Fibroblast of lung (primary cell): ENCODE data around the gene RPS6KA4.

Experiments
- EZH2 ChIP-seq: IDR thresholded peaks from 2 replicates; pipeline ENCODE4 v1.5.1; 2012; ENCODE audit warnings: low read length, control low read depth, mild to moderate bottlenecking; ENCODE audit errors: missing control alignments
- TF ChIP-seq, protein P1 (sequence below), 2 donors: IDR thresholded peaks in 1 of 2; conservative IDR thresholded peaks in 1 of 2; 1 replicate in 1 of 2; 2 replicates in 1 of 2; pipeline ENCODE4 v1.5.1; 2011 to 2012; ENCODE audit warnings: low read length in 2 of 2, control low read depth in 1 of 2, inconsistent platforms in 1 of 2, low read depth in 1 of 2, mild to moderate bottlenecking in 1 of 2

- TF ChIP-seq, protein P1, sequence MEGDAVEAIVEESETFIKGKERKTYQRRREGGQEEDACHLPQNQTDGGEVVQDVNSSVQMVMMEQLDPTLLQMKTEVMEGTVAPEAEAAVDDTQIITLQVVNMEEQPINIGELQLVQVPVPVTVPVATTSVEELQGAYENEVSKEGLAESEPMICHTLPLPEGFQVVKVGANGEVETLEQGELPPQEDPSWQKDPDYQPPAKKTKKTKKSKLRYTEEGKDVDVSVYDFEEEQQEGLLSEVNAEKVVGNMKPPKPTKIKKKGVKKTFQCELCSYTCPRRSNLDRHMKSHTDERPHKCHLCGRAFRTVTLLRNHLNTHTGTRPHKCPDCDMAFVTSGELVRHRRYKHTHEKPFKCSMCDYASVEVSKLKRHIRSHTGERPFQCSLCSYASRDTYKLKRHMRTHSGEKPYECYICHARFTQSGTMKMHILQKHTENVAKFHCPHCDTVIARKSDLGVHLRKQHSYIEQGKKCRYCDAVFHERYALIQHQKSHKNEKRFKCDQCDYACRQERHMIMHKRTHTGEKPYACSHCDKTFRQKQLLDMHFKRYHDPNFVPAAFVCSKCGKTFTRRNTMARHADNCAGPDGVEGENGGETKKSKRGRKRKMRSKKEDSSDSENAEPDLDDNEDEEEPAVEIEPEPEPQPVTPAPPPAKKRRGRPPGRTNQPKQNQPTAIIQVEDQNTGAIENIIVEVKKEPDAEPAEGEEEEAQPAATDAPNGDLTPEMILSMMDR (conservative IDR thresholded peaks at IDR 0.05 in 1 of 2, IDR thresholded peaks at IDR 0.05 in 1 of 2; ENCODE audit: low read depth in 1 of 2, low read length in 2 of 2) = no peak
- TF ChIP-seq EZH2 = no peak
Observed at GRCh38 chr11:64314805-64315561, 44.0 kb upstream of the RPS6KA4 start.
